ENCODE measurements around the gene KCNQ1OT1.

DNA sequence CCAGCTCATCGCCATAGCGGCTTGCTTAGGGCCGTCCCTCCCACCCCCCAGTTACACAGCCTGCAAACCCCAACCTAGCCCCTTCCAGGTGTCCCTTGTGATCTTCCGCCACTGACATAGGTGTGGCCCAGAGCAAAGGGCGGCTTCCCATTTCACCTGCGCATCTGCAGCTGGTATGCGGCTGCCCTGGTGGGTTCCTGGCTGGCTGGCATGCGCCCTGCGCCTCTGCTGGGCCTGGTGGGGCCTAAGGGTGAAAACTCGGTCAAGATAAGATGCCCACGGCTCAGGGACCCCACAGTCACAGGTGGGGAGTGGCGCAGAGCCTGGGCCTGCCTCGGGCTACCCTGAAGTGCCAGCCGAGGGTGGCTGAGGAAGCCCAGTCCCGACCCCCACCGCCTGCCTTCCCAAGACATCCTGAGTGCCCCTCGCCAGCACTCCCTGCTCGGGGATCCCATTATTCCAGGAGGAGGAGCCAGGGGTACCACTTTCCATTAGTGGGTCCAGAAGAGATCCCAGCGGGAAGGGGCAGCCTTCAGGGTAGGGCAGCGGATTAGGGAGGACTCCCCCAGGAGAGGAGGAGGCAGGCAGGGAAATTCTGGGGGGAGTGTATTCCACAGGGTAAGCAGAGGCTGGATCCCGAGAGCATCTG, 36.9 kb upstream of the KCNQ1OT1 start:
- TF ChIP-seq, protein P1, sequence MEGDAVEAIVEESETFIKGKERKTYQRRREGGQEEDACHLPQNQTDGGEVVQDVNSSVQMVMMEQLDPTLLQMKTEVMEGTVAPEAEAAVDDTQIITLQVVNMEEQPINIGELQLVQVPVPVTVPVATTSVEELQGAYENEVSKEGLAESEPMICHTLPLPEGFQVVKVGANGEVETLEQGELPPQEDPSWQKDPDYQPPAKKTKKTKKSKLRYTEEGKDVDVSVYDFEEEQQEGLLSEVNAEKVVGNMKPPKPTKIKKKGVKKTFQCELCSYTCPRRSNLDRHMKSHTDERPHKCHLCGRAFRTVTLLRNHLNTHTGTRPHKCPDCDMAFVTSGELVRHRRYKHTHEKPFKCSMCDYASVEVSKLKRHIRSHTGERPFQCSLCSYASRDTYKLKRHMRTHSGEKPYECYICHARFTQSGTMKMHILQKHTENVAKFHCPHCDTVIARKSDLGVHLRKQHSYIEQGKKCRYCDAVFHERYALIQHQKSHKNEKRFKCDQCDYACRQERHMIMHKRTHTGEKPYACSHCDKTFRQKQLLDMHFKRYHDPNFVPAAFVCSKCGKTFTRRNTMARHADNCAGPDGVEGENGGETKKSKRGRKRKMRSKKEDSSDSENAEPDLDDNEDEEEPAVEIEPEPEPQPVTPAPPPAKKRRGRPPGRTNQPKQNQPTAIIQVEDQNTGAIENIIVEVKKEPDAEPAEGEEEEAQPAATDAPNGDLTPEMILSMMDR (IDR thresholded peaks at IDR 0.05; ENCODE audit: low read length): no peak
- no peak for TF ChIP-seq EZH2 (optimal IDR thresholded peaks at IDR 0.05; ENCODE audit: low read depth, low read length)
